Chondrocyte (in vitro differentiated cells): ENCODE data around the gene OTOGL. TPM values are rescaled to one million over a fixed set of nuclear protein-coding genes. Genes with fewer than 3 reads are reported as not detected.
A peak's percentile ranks its signal among the peaks of the same experiment; 100 is the strongest.

Source experiments
- DNase-seq: peaks from one replicate; pipeline ENCODE4 v3.0.0; 2021; ENCODE audit warnings: mixed read lengths, low spot score
- H3K27ac Mint-ChIP-seq: one replicate; pipeline ENCODE4 v1.8.0; 2021; ENCODE audit warnings: mild to moderate bottlenecking, moderate library complexity, mixed read lengths; ENCODE audit not compliant: unreplicated experiment
- H3K27me3 Mint-ChIP-seq: 2 replicates; pipeline ENCODE4 v1.8.0; 2021; ENCODE audit warnings: low read depth, mixed read lengths
- H3K36me3 Mint-ChIP-seq: 2 replicates; pipeline ENCODE4 v1.8.0; 2021; ENCODE audit warnings: low read depth, mixed read lengths
- H3K4me1 Mint-ChIP-seq: 2 replicates; pipeline ENCODE4 v1.8.0; 2021; ENCODE audit warnings: low read depth, mild to moderate bottlenecking, mixed read lengths
- H3K4me3 Mint-ChIP-seq: one replicate; pipeline ENCODE4 v1.8.0; 2021; ENCODE audit warnings: mild to moderate bottlenecking, moderate library complexity, mixed read lengths; ENCODE audit not compliant: unreplicated experiment
- H3K9me3 Mint-ChIP-seq: 2 replicates; pipeline ENCODE4 v1.8.0; 2021; ENCODE audit warnings: low read depth, mixed read lengths
- CTCF ChIP-seq: fragments of 200-600 bp; sonication (generic); IDR thresholded peaks from 2 replicates; pipeline ENCODE4 v1.5.0; 2021; ENCODE audit warnings: antibody characterized with exemption, mild to moderate bottlenecking, moderate library complexity
- total RNA-seq: library from RNA; stranded (reverse); gene quantifications from 3 replicates; pipeline ENCODE4 v1.2.1, GENCODE V29; 2021

OTOGL gene
- total RNA-seq, 1 donor from 2014 or later: 0.25 TPM

GRCh38 chr12:80056845-80057244 is 42.5 kb upstream of the OTOGL start:
- no peaks in the 10 kb centered on the region for H3K36me3 Mint-ChIP-seq
- DNase-seq: no peak
- no peaks in the 10 kb centered on the region for H3K9me3 Mint-ChIP-seq
- no peak overlapping the region for H3K4me3 Mint-ChIP-seq
- TF ChIP-seq CTCF: no peak
- no peaks in the 10 kb centered on the region for H3K27me3 Mint-ChIP-seq
- H3K27ac Mint-ChIP-seq: no peak overlapping the region
- peaks cover 17% of the 10 kb centered on the region for H3K4me1 Mint-ChIP-seq

- H3K27ac Mint-ChIP-seq: no peak overlapping the region
- peaks cover 5% of the 10 kb centered on the region for H3K4me1 Mint-ChIP-seq
- TF ChIP-seq CTCF: no peak
- no peaks in the 10 kb centered on the region for H3K36me3 Mint-ChIP-seq
- no peak overlapping the region for H3K4me3 Mint-ChIP-seq
- no peaks in the 10 kb centered on the region for H3K9me3 Mint-ChIP-seq
- no peak for DNase-seq
- no peaks in the 10 kb centered on the region for H3K27me3 Mint-ChIP-seq
Observed at GRCh38 chr12:80058586-80058985, 40.8 kb upstream of the OTOGL start.

DNA sequence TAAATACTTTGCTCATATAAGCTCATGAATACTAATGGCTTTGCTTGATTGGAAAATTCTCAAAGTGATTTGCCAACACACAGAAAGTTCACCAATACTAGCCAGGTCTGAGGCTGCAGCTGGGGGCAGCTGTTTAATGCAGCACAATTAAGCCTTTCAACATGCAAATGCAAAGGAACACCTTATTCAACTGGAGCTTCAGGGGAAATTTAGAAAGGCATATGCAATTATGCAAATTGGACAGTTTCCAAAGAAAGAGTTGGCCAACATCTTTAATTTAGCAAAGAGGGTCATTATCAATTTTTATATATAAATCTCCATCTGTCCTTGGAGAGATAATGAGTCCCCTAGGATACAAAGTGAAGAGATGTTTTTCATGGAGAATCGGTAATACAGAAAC is 40.2 kb upstream of the OTOGL start:
- no peaks in the 10 kb centered on the region for H3K9me3 Mint-ChIP-seq
- DNase-seq: no peak
- no peak for TF ChIP-seq CTCF
- peaks cover 7% of the 10 kb centered on the region for H3K4me1 Mint-ChIP-seq
- no peaks in the 10 kb centered on the region for H3K27me3 Mint-ChIP-seq
- H3K36me3 Mint-ChIP-seq: no peaks in the 10 kb centered on the region
- H3K27ac Mint-ChIP-seq: no peak overlapping the region
- no peak overlapping the region for H3K4me3 Mint-ChIP-seq

DNA sequence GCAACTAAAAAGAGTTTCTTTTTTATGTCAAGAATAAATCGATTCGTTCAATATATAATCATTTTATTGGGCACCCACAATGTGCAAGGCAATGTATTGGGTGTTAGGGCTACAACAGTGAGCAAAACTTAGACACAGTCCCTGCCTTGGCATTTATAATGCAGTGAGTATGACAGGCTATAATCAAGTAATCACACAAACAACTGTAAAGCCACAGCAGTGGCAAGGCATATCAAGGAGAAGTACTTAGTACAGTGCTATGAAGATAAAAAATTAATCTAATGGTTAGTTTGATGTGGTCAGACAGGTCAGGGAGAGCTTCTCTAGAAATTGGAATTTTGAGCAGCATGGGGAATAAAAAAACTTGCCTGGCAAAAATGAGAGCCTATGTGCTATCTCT is 39.5 kb upstream of the OTOGL start:
- no peak for DNase-seq
- Mint-ChIP-seq H3K4me3 (no peak overlapping the region), H3K27ac (no peak overlapping the region), H3K4me1 (peaks cover 15% of the 10 kb centered on the region), H3K36me3 (no peaks in the 10 kb centered on the region), H3K9me3 (no peaks in the 10 kb centered on the region), H3K27me3 (no peaks in the 10 kb centered on the region)
- TF ChIP-seq CTCF: no peak

- no peak overlapping the region for H3K4me3 Mint-ChIP-seq
- H3K27me3 Mint-ChIP-seq: no peaks in the 10 kb centered on the region
- H3K9me3 Mint-ChIP-seq: no peaks in the 10 kb centered on the region
- no peak for DNase-seq
- peaks cover 18% of the 10 kb centered on the region for H3K4me1 Mint-ChIP-seq
- no peak for TF ChIP-seq CTCF
- H3K36me3 Mint-ChIP-seq: no peaks in the 10 kb centered on the region
- H3K27ac Mint-ChIP-seq: peak overlapping the region; percentile 84
Observed at GRCh38 chr12:80064269-80064668, 35.1 kb upstream of the OTOGL start.
